ENCODE measurements around the gene GTPBP6. TPM values are rescaled to one million over a fixed set of nuclear protein-coding genes. Genes with fewer than 3 reads are reported as not detected.
A peak's percentile ranks its signal among the peaks of the same experiment; 100 is the strongest.
"Not testable (repeated sequence)": the region's sequence is repeated elsewhere in the genome, so short reads cannot be mapped to it uniquely, and the experiment has no call there.

GTPBP6 gene
- polyA plus RNA-seq, 3 donors: 65.3 to 71.9 (median 65.9) TPM

GRCh38 chrX:338836-339400 is 20.3 kb upstream of the GTPBP6 start:
- DNase-seq: no peak

GRCh38 chrX:338281-338835 is 19.8 kb upstream of the GTPBP6 start:
- DNase-seq: no peak

GRCh38 chrX:337331-337831 is 18.8 kb upstream of the GTPBP6 start:
- DNase-seq: no peak

GRCh38 chrX:336227-336626 is 17.6 kb upstream of the GTPBP6 start:
- DNase-seq: no peak

- no peak for DNase-seq
These were observed 17.2 kb upstream of the GTPBP6 start for GRCh38 chrX:335758-336155.

- no peak for DNase-seq
These were observed 16.6 kb upstream of the GTPBP6 start for GRCh38 chrX:334971-335757.

- no peak for DNase-seq
These were observed 15.8 kb upstream of the GTPBP6 start for GRCh38 chrX:334331-334891.

GRCh38 chrX:333611-334311 is 15.2 kb upstream of the GTPBP6 start:
- DNase-seq: no peak

GRCh38 chrX:332916-333610 is 14.5 kb upstream of the GTPBP6 start:
- DNase-seq: no peak

- no peak for DNase-seq
These were observed 13.9 kb upstream of the GTPBP6 start for GRCh38 chrX:332496-332860.

GRCh38 chrX:331825-332495 is 13.4 kb upstream of the GTPBP6 start:
- no peak for DNase-seq

- no peak for DNase-seq
These were observed 12.7 kb upstream of the GTPBP6 start for GRCh38 chrX:331151-331824.

GRCh38 chrX:330726-331150 is 12.1 kb upstream of the GTPBP6 start:
- DNase-seq: no peak

- not testable (repeated sequence) for DNase-seq
These were observed 11.6 kb upstream of the GTPBP6 start for GRCh38 chrX:330141-330725.

- no peak for DNase-seq
These were observed 10.8 kb upstream of the GTPBP6 start for GRCh38 chrX:329291-329910.

- DNase-seq: no peak
These were observed 9.1 kb upstream of the GTPBP6 start for GRCh38 chrX:327660-328126.

GRCh38 chrX:324664-325063 is 6.1 kb upstream of the GTPBP6 start:
- DNase-seq: not testable (repeated sequence)

GRCh38 chrX:323721-324628 is 5.4 kb upstream of the GTPBP6 start:
- DNase-seq: peak; percentile 40

Data from renal pelvis (tissue), 4 donors.